ENCODE data around the gene SWT1. TPM values are rescaled to one million over a fixed set of nuclear protein-coding genes. Genes with fewer than 3 reads are reported as not detected.

SWT1 gene
- total and polyA plus RNA-seq, 2 of the 13 experiments (the other 11 are each of a cell fraction or from before 2014, with no cell fraction given): 1.7 to 2.5 TPM

DNA sequence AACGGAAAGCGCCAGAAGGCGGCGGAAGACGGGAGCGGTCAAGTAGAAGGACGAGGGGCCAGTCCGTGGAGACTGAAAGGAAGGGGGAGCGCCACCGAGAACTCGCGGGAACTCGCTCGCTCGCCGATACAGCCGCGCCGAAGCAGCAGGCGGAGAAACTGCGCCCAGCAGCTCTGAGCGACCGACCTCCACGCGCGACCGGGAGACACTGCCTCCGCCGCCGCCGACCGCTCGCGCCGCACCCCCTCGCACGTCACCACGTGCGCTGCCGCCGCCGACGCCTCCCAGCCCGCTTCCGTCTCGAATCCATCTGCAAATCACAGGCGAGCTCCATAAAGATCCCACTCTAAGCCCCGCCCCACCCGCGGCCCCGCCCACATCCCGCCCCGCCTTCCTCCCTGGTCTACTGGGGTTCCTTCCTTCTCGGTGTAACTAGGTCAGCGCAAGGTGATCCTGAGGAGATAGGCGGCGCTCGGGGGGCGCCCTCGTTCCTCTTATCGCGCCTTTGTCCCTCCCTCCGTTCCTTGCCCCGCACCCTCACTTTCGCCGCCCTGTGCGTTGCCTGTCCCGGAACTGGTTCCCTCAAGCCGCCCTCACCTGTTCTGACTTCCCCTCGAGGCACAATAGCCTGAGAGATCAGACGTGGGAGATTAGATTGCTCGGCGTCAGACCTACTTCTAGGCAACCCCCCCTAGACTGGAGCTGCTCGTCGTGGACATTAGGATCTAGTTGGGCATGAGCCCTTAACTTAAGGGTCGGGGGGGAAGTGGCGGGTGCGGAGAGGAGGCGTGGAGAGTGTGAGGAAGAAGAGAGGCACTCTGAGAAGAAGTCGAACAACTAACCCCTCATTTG is 160.3 kb downstream of the SWT1 start, which contains the start of gene IVNS1ABP (continued):
- TF ChIP-seq MLXIP (CRISPR knock-in tag; IDR thresholded peaks at IDR 0.05; ENCODE audit: borderline replicate concordance) (no peak), ZNF280B (CRISPR knock-in tag; IDR thresholded peaks at IDR 0.05; ENCODE audit: borderline replicate concordance) (no peak; the same call in 1 of the 2 replicates), KLF9 (CRISPR knock-in tag; IDR thresholded peaks at IDR 0.05; ENCODE audit: low read depth) (no peak), GABPB1 (CRISPR knock-in tag; IDR thresholded peaks at IDR 0.05) (peak; percentile 86), NR3C1 (CRISPR knock-in tag; IDR thresholded peaks at IDR 0.05) (no peak), ZMYM4 (CRISPR knock-in tag; IDR thresholded peaks at IDR 0.05) (peak; percentile 78), ZBTB2 (CRISPR knock-in tag; IDR thresholded peaks at IDR 0.05; ENCODE audit: low read depth) (no peak), MZF1 (CRISPR knock-in tag; IDR thresholded peaks at IDR 0.05; ENCODE audit: borderline replicate concordance) (no peak), ISL2 (CRISPR knock-in tag; IDR thresholded peaks at IDR 0.05) (0 out of 2 replicates have a peak, but pooled peaks have one; percentile 32), REPIN1 (CRISPR knock-in tag; IDR thresholded peaks at IDR 0.05; ENCODE audit: borderline replicate concordance, low read depth) (peak; percentile 33; the same call in 1 of the 2 replicates), ELF1 (CRISPR knock-in tag; IDR thresholded peaks at IDR 0.05) (no peak), NFYC (CRISPR knock-in tag; IDR thresholded peaks at IDR 0.05) (peak; percentile 64), ZNF530 (CRISPR knock-in tag; IDR thresholded peaks at IDR 0.05; ENCODE audit: low read depth) (peak; percentile 70; the same call in 1 of the 2 replicates), MIER2 (CRISPR knock-in tag; IDR thresholded peaks at IDR 0.05) (no peak), ATM (IDR thresholded peaks at IDR 0.05; ENCODE audit: borderline replicate concordance) (no peak), ZKSCAN1 (IDR thresholded peaks at IDR 0.05; ENCODE audit: low read length) (no peak), ZNF605 (CRISPR knock-in tag; IDR thresholded peaks at IDR 0.05) (no peak; the same call in 1 of the 2 replicates), ZNF124 (CRISPR knock-in tag; IDR thresholded peaks at IDR 0.05) (0 out of 2 replicates have a peak, but pooled peaks have one; percentile 32), EP300 (IDR thresholded peaks at IDR 0.05; ENCODE audit: low read depth in 2 of 2, low read length in 2 of 2) (no peak), EP300 (CRISPR knock-in tag; IDR thresholded peaks at IDR 0.05; ENCODE audit: borderline replicate concordance) (0 out of 2 replicates have a peak, but pooled peaks have one; percentile 10), BRCA1 (CRISPR knock-in tag; IDR thresholded peaks at IDR 0.05) (no peak), TGIF2 (CRISPR knock-in tag; IDR thresholded peaks at IDR 0.05) (peak; percentile 56), ZNF549 (CRISPR knock-in tag; IDR thresholded peaks at IDR 0.05) (no peak)

All from HepG2 (cell line).